ENCODE results near the gene AP4S1.

- TF ChIP-seq, protein P1, sequence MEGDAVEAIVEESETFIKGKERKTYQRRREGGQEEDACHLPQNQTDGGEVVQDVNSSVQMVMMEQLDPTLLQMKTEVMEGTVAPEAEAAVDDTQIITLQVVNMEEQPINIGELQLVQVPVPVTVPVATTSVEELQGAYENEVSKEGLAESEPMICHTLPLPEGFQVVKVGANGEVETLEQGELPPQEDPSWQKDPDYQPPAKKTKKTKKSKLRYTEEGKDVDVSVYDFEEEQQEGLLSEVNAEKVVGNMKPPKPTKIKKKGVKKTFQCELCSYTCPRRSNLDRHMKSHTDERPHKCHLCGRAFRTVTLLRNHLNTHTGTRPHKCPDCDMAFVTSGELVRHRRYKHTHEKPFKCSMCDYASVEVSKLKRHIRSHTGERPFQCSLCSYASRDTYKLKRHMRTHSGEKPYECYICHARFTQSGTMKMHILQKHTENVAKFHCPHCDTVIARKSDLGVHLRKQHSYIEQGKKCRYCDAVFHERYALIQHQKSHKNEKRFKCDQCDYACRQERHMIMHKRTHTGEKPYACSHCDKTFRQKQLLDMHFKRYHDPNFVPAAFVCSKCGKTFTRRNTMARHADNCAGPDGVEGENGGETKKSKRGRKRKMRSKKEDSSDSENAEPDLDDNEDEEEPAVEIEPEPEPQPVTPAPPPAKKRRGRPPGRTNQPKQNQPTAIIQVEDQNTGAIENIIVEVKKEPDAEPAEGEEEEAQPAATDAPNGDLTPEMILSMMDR (IDR thresholded peaks at IDR 0.05) = no peak
- no peak for TF ChIP-seq POLR2A (IDR thresholded peaks at IDR 0.05)
Measured at GRCh38 chr14:31113794-31114193, 88.3 kb downstream of the AP4S1 start.
